IPS DF 6.9 (cell line): ENCODE measurements around the gene POU3F1.

ENCODE experiments used
- DNase-seq: peaks from one replicate; pipeline ENCODE4 v3.0.0-alpha.2; 2013; ENCODE audit warnings: low read depth, low spot score
- H3K27ac ChIP-seq: one replicate; pipeline ENCODE4 v1.5.1; 2013; ENCODE audit warnings: low read length, control low read depth
- H3K27me3 ChIP-seq: 2 replicates; pipeline ENCODE4 v1.6.1; 2013; ENCODE audit warnings: mild to moderate bottlenecking, low read length; ENCODE audit not compliant: control insufficient read depth, insufficient read depth
- H3K36me3 ChIP-seq: 2 replicates; pipeline ENCODE4 v1.6.1; 2013; ENCODE audit warnings: low read length; ENCODE audit not compliant: control insufficient read depth, insufficient read depth
- H3K4me1 ChIP-seq: 2 replicates; pipeline ENCODE4 v1.6.1; 2013; ENCODE audit warnings: low read length; ENCODE audit not compliant: control insufficient read depth, insufficient read depth
- H3K4me3 ChIP-seq: 2 replicates; pipeline ENCODE4 v1.5.1; 2013; ENCODE audit warnings: mild to moderate bottlenecking, low read length
- H3K9me3 ChIP-seq: 2 replicates; pipeline ENCODE4 v1.6.1; 2013; ENCODE audit warnings: low read length, inconsistent platforms; ENCODE audit not compliant: control insufficient read depth, insufficient read depth
- WGBS: extraction: QIAGEN DNeasy Blood & Tissue Kit; methylation state at CpG from one replicate; pipeline ENCODE4 v1.1.7; 2013; ENCODE audit warnings: mixed read lengths, missing lambda C conversion rate; ENCODE audit not compliant: insufficient read length, insufficient coverage; 5-methylcytosine and 5-hydroxymethylcytosine counted together

POU3F1 gene

DNA sequence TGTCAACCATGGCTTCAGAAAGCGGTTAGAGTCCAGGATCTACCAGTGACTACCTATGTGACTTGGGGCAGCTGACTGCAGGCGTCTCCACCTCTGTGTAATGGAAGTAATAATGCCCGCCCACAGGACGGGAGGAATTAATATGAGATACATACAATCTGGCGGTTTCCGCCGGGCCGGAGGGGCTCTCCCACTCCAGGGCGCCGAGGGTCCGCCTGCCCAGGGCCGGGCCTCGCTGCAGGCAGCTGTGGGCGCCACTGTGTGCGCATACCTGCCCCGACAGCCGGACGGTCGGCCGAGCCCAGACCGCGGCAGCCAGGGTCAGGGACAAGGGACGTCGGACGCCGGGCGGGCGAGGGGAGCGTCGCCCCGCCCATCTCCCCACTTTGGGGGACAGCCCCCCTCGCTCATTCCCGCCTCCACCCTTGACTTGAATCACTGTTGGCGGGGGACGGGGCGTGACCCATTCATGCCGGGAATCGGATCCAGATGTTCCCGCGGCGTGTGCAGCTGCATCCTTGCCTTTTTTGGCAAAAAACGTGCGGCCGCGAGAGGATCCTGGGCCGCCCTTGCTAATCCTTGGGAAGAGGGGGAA lies 50.7 kb downstream of the POU3F1 start:
- DNase-seq: no peak
- peaks cover 16% of the 10 kb centered on the region for H3K4me1 ChIP-seq

DNA sequence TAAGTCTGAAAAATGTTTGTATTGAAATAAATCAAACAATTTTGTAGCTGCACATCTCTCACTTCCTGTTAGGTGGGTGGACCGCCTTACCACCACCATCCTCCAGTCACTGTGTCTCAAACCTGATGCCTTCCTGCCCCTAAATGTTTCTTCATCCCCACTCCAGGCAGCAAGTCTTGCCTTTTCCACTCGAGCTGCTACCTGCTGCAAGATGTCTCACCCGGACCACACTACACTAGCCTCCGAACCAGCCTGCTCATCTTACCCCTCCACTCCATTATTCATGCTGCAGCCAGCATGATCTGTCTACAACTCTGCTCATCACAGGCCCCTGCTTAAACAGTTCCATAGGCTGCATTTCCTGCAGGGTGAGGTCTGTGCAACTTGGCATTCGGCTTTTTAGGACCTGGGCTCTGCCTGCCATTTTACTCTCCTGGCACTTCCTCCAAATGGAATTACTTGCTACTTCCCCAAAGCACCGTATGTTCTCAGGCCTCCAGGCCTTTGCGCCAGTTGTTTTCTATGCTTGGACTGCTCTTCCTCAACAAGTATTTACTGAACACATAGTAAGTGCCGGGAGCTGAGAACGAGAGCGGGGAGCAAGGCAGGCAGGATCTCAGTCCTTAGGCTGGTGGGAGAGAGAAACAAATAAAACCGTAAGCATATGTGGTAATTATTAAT lies 51.6 kb downstream of the POU3F1 start:
- Histone ChIP-seq H3K36me3 (peaks cover 9% of the 10 kb centered on the region; the same call in 1 of the 2 replicates), H3K27me3 (no peaks in the 10 kb centered on the region), H3K9me3 (no peaks in the 10 kb centered on the region), H3K4me1 (peaks cover 12% of the 10 kb centered on the region), H3K27ac (no peak overlapping the region), H3K4me3 (no peak overlapping the region)
- WGBS: no CpG with 5 or more reads among the region's 11 CpGs
- DNase-seq: no peak

More for the DNA sequence above, 50.7 kb downstream of the POU3F1 start:
- no CpG with 5 or more reads among the region's 46 CpGs for WGBS
- Histone ChIP-seq H3K27ac (no peak overlapping the region), H3K36me3 (peaks cover 9% of the 10 kb centered on the region; the same call in 1 of the 2 replicates), H3K4me3 (peak overlapping the region; percentile 32; the same call in 1 of the 2 replicates), H3K9me3 (no peaks in the 10 kb centered on the region), H3K27me3 (no peaks in the 10 kb centered on the region)
